OCI-LY3 (cell line): ENCODE measurements around the gene CALHM4.
A peak's percentile ranks its signal among the peaks of the same experiment; 100 is the strongest.

ENCODE experiments used
- H2AFZ ChIP-seq: fragments of 200-600, 300-600 bp; shearing (Covaris generic); 2 replicates; pipeline ENCODE4 v1.6.0; 2014; ENCODE audit warnings: antibody characterized with exemption, low read depth, low read length
- H3K27ac ChIP-seq: fragments of 200-600, 300-600 bp; sonication (generic); 2 replicates; pipeline ENCODE4 v1.5.1; 2014; ENCODE audit warnings: mild to moderate bottlenecking, low read length, moderate library complexity, mixed read lengths
- H3K27me3 ChIP-seq: fragments of 200-600, 300-600 bp; sonication (generic); 2 replicates; pipeline ENCODE4 v1.6.1; 2014; ENCODE audit warnings: low read depth, low read length, mixed read lengths
- H3K36me3 ChIP-seq: fragments of 200-600, 300-600 bp; sonication (generic); replicated peaks from 2 replicates; pipeline ENCODE3; 2014; ENCODE audit warnings: low read depth, low read length, mixed read lengths
- H3K4me1 ChIP-seq: fragments of 300-600, 200-600 bp; sonication (generic); 2 replicates; pipeline ENCODE4 v1.6.1; 2014; ENCODE audit warnings: low read length, mixed read lengths
- H3K4me2 ChIP-seq: fragments of 200-600, 300-600 bp; sonication (generic); 2 replicates; pipeline ENCODE4 v1.6.1; 2014; ENCODE audit warnings: low read length, mixed read lengths
- H3K4me3 ChIP-seq: fragments of 300-600, 200-600 bp; sonication (generic); 2 replicates; pipeline ENCODE4 v1.5.1; 2014; ENCODE audit warnings: antibody characterized with exemption, mild to moderate bottlenecking, low read length, moderate library complexity
- H3K79me2 ChIP-seq: fragments of 300-600, 200-600 bp; shearing (Covaris generic); 2 replicates; pipeline ENCODE4 v1.6.1; 2014; ENCODE audit warnings: mild to moderate bottlenecking, low read length, mixed read lengths
- H3K9ac ChIP-seq: fragments of 300-600, 200-600 bp; shearing (Covaris generic); 2 replicates; pipeline ENCODE4 v1.6.0; 2014; ENCODE audit warnings: mild to moderate bottlenecking, low read length, moderate library complexity
- H3K9me3 ChIP-seq: fragments of 200-600, 300-600 bp; shearing (Covaris generic); 2 replicates; pipeline ENCODE4 v1.6.1; 2014; ENCODE audit warnings: low read length, mixed read lengths; ENCODE audit not compliant: insufficient read depth
- H4K20me1 ChIP-seq: fragments of 200-600, 300-600 bp; sonication (generic); 2 replicates; pipeline ENCODE4 v1.6.1; 2016; ENCODE audit warnings: low read length, mixed read lengths; ENCODE audit not compliant: insufficient read depth
- CTCF ChIP-seq: fragments of 200-600, 300-600 bp; sonication (generic); IDR thresholded peaks from 2 replicates; pipeline ENCODE4 v1.5.1; 2014; ENCODE audit warnings: antibody characterized with exemption, low read length, low read depth
- EZH2phosphoT487 ChIP-seq: fragments of 200-600 bp; shearing (Covaris generic); IDR thresholded peaks from 2 replicates; pipeline ENCODE4 v1.6.1; 2018; ENCODE audit warnings: antibody characterized with exemption, mixed run types, low read depth

The CALHM4 gene

GRCh38 chr6:116572162-116572561 lies 18.6 kb downstream of the CALHM4 start:
- peaks cover 65% of the 10 kb centered on the region for H3K79me2 ChIP-seq
- peak overlapping the region; percentile 84 for H3K9ac ChIP-seq
- H3K4me2 ChIP-seq = peak overlapping the region; percentile 89
- no peaks in the 10 kb centered on the region for H3K9me3 ChIP-seq
- peak overlapping the region; percentile 90 for H3K4me3 ChIP-seq
- H3K27me3 ChIP-seq = no peaks in the 10 kb centered on the region
- H3K4me1 ChIP-seq = peaks cover 25% of the 10 kb centered on the region
- peak overlapping the region; percentile 71 for H3K27ac ChIP-seq
- H4K20me1 ChIP-seq = no peaks in the 10 kb centered on the region
- TF ChIP-seq EZH2phosphoT487 = no peak
- TF ChIP-seq CTCF = no peak
- H2AFZ ChIP-seq = no peak overlapping the region
- peaks cover 9% of the 10 kb centered on the region for H3K36me3 ChIP-seq

- H3K27me3 ChIP-seq = no peaks in the 10 kb centered on the region
- H4K20me1 ChIP-seq = no peaks in the 10 kb centered on the region
- H3K36me3 ChIP-seq = peaks cover 11% of the 10 kb centered on the region
- H2AFZ ChIP-seq = no peak overlapping the region
- TF ChIP-seq CTCF (no peak), EZH2phosphoT487 (no peak)
- H3K9ac ChIP-seq = no peak overlapping the region
- peaks cover 10% of the 10 kb centered on the region for H3K4me1 ChIP-seq
- H3K79me2 ChIP-seq = peaks cover 75% of the 10 kb centered on the region
- no peak overlapping the region for H3K4me3 ChIP-seq
- H3K9me3 ChIP-seq = no peaks in the 10 kb centered on the region
- H3K27ac ChIP-seq = no peak overlapping the region
- no peak overlapping the region for H3K4me2 ChIP-seq
Measured at GRCh38 chr6:116575227-116575626, 21.7 kb downstream of the CALHM4 start.

- H2AFZ ChIP-seq = no peak overlapping the region
- H3K4me1 ChIP-seq = peaks cover 10% of the 10 kb centered on the region
- no peaks in the 10 kb centered on the region for H4K20me1 ChIP-seq
- H3K36me3 ChIP-seq = peaks cover 11% of the 10 kb centered on the region
- H3K4me2 ChIP-seq = no peak overlapping the region
- peaks cover 57% of the 10 kb centered on the region for H3K79me2 ChIP-seq
- no peak overlapping the region for H3K9ac ChIP-seq
- no peak overlapping the region for H3K27ac ChIP-seq
- H3K9me3 ChIP-seq = no peaks in the 10 kb centered on the region
- H3K4me3 ChIP-seq = no peak overlapping the region
- H3K27me3 ChIP-seq = no peaks in the 10 kb centered on the region
- no peak for TF ChIP-seq CTCF
- no peak for TF ChIP-seq EZH2phosphoT487
Measured at GRCh38 chr6:116577486-116577885, 23.9 kb downstream of the CALHM4 start.

- H3K4me1 ChIP-seq = 0 out of 2 replicates have a peak, but pooled peaks cover 3% of the 10 kb centered on the region
- no peak for TF ChIP-seq EZH2phosphoT487
- no peak for TF ChIP-seq CTCF
- no peaks in the 10 kb centered on the region for H3K27me3 ChIP-seq
- H2AFZ ChIP-seq = no peak overlapping the region
- no peak overlapping the region for H3K4me2 ChIP-seq
- H3K9ac ChIP-seq = no peak overlapping the region
- no peak overlapping the region for H3K27ac ChIP-seq
- H3K9me3 ChIP-seq = no peaks in the 10 kb centered on the region
- no peaks in the 10 kb centered on the region for H4K20me1 ChIP-seq
- peaks cover 48% of the 10 kb centered on the region for H3K79me2 ChIP-seq
- peaks cover 11% of the 10 kb centered on the region for H3K36me3 ChIP-seq
- H3K4me3 ChIP-seq = no peak overlapping the region
Measured at GRCh38 chr6:116578335-116578734, 24.8 kb downstream of the CALHM4 start.
